HCT116 (cell line): ENCODE measurements around the gene RALGPS1. TPM values are rescaled to one million over a fixed set of nuclear protein-coding genes. Genes with fewer than 3 reads are reported as not detected.
A peak's percentile ranks its signal among the peaks of the same experiment; 100 is the strongest.

Experiments used
- ATAC-seq: fragments of 200-7000 bp; cut with Tn5 transposase; 2 replicates; pipeline ENCODE4 v1.9.1; 2020; ENCODE audit warnings: mild to moderate bottlenecking, moderate library complexity
- BruUV-seq: library from RNA; stranded (reverse); fragments of 400-500 nt; replicated peaks from 2 replicates; lab custom pipeline; 2021; lab: Mats Ljungman, UMichigan
- CTCF ChIA-PET: fragments of 300-600 bp; sonication (Branson Sonifier 250); formaldehyde crosslinking; loops from one replicate; lab custom pipeline; 2021; ENCODE audit warnings: antibody characterized with exemption; lab: Charles Lee
- POLR2A ChIA-PET: fragments of 300-600, 350-600 bp; sonication (Branson Sonifier 250); formaldehyde crosslinking; loops from one replicate; lab custom pipeline; 2021; ENCODE audit warnings: antibody characterized with exemption; lab: Charles Lee
- RAD21 ChIA-PET, 2 experiments: fragments of 300-600 bp; sonication (Branson Sonifier 250); formaldehyde crosslinking; loops; one replicate each; lab custom pipeline; 2023; ENCODE audit warnings: low total read pairs in 2 of 2; ENCODE audit not compliant: uncharacterized antibody in 2 of 2, unreplicated experiment in 2 of 2, low non-redundant PET in 1 of 2; lab: Charles Lee
- DNase-seq: peaks from one replicate; pipeline ENCODE4 v3.0.0-alpha.2; 2010; ENCODE audit warnings: low read depth, low spot score
- H2AFZ ChIP-seq: fragments of 200-600 bp; shearing (Covaris generic), sonication (generic); 2 replicates; pipeline ENCODE4 v1.6.1; 2017; ENCODE audit warnings: low read depth, mixed run types, mixed read lengths, antibody characterized with exemption, low read length; ENCODE audit not compliant: poor library complexity, severe bottlenecking
- H3K27ac ChIP-seq: 2 replicates; pipeline ENCODE4 v1.5.1; 2012; ENCODE audit warnings: low read depth, low read length
- H3K27me3 ChIP-seq: fragments of 200-600 bp; sonication (generic); 2 replicates; pipeline ENCODE4 v1.6.1; 2016; ENCODE audit warnings: mixed run types, low read length, mixed read lengths; ENCODE audit not compliant: insufficient read depth
- H3K36me3 ChIP-seq, 2 experiments: fragments of 200-500 bp in 1 of 2; fragments of 200-600 bp in 1 of 2; sonication (Bioruptor generic) in 1 of 2; sonication (generic) in 1 of 2; 2 replicates each; pipeline versions ENCODE4 v1.5.1 to v1.6.1; 2014 to 2016; ENCODE audit warnings: low read length in 2 of 2, inconsistent platforms in 1 of 2, mixed read lengths in 1 of 2, mixed run types in 1 of 2; ENCODE audit not compliant: insufficient read depth in 2 of 2, control insufficient read depth in 1 of 2
- H3K4me1 ChIP-seq, 2 experiments: fragments of 200-600 bp in 1 of 2; sonication (generic) in 1 of 2; 2 replicates each; pipeline versions ENCODE4 v1.5.1 to v1.6.1; 2012 to 2017; ENCODE audit warnings: low read length in 2 of 2, inconsistent platforms in 1 of 2, mild to moderate bottlenecking in 1 of 2, mixed read lengths in 1 of 2, mixed run types in 1 of 2, moderate library complexity in 1 of 2; ENCODE audit not compliant: insufficient read depth in 2 of 2, control insufficient read depth in 1 of 2
- H3K4me2 ChIP-seq: fragments of 200-600 bp; sonication (generic); 2 replicates; pipeline ENCODE4 v1.6.1; 2017; ENCODE audit warnings: mixed run types, low read length, mixed read lengths
- H3K4me3 ChIP-seq, 2 experiments: fragments of 200-600 bp in 1 of 2; sonication (generic) in 1 of 2; replicated peaks in 1 of 2; 2 replicates each; pipeline ENCODE4 v1.5.1; 2011 to 2016; ENCODE audit warnings: low read length in 2 of 2, control low read depth in 1 of 2, low read depth in 1 of 2, mild to moderate bottlenecking in 1 of 2, mixed read lengths in 1 of 2, mixed run types in 1 of 2
- H3K79me2 ChIP-seq: fragments of 200-600 bp; sonication (generic); 2 replicates; pipeline ENCODE4 v1.6.1; 2017; ENCODE audit warnings: mild to moderate bottlenecking, mixed run types, low read length, moderate library complexity, mixed read lengths; ENCODE audit not compliant: insufficient read depth
- H3K9ac ChIP-seq: fragments of 200-600 bp; sonication (generic); 2 replicates; pipeline ENCODE4 v1.6.1; 2016; ENCODE audit warnings: low read length, mixed read lengths
- H3K9me2 ChIP-seq: fragments of 200-600 bp; sonication (generic), shearing (Covaris generic); 2 replicates; pipeline ENCODE4 v1.6.1; 2017; ENCODE audit warnings: mixed run types, mild to moderate bottlenecking, moderate library complexity; ENCODE audit not compliant: insufficient read depth
- H3K9me3 ChIP-seq, 2 experiments: fragments of 200-500 bp in 1 of 2; fragments of 200-600 bp in 1 of 2; sonication (Bioruptor generic) in 1 of 2; sonication (generic) in 1 of 2; 2 replicates each; pipeline ENCODE4 v1.6.1; 2014 to 2017; ENCODE audit warnings: low read length in 2 of 2, mixed read lengths in 2 of 2, inconsistent platforms in 1 of 2, low read depth in 1 of 2, mild to moderate bottlenecking in 1 of 2, mixed run types in 1 of 2, moderate library complexity in 1 of 2; ENCODE audit not compliant: control insufficient read depth in 1 of 2, insufficient read depth in 1 of 2
- H4K20me1 ChIP-seq: fragments of 200-600 bp; sonication (generic), shearing (Covaris generic); 2 replicates; pipeline ENCODE4 v1.6.1; 2017; ENCODE audit warnings: mixed run types, mild to moderate bottlenecking, moderate library complexity; ENCODE audit not compliant: insufficient read depth
- ATF3 ChIP-seq: IDR thresholded peaks from 2 replicates; pipeline ENCODE4 v1.6.1; 2012
- CEBPB ChIP-seq: IDR thresholded peaks from 2 replicates; pipeline ENCODE4 v1.6.1; 2012; ENCODE audit warnings: low read depth
- CTCF ChIP-seq, 3 experiments: fragments of 200-600 bp in 1 of 3; sonication (generic) in 1 of 3; IDR thresholded peaks in 2 of 3; conservative IDR thresholded peaks in 1 of 3; 2 replicates each; pipeline ENCODE4 v1.5.1; 2012 to 2017; ENCODE audit warnings: low read depth in 2 of 3, low read length in 2 of 3, antibody characterized with exemption in 1 of 3, borderline replicate concordance in 1 of 3, control low read depth in 1 of 3, mild to moderate bottlenecking in 1 of 3, mixed read lengths in 1 of 3, mixed run types in 1 of 3, moderate library complexity in 1 of 3; ENCODE audit not compliant: insufficient read depth in 1 of 3
- EGR1 ChIP-seq: IDR thresholded peaks from 2 replicates; pipeline ENCODE4 v1.6.1; 2012; ENCODE audit warnings: low read depth
- ELF1 ChIP-seq: IDR thresholded peaks from 2 replicates; pipeline ENCODE4 v1.6.1; 2012; ENCODE audit warnings: low read depth, borderline replicate concordance
- EZH2phosphoT487 ChIP-seq: fragments of 200-600 bp; IDR thresholded peaks from 2 replicates; pipeline ENCODE4 v1.6.1; 2018; ENCODE audit warnings: antibody characterized with exemption, borderline replicate concordance
- FOSL1 ChIP-seq: IDR thresholded peaks from 2 replicates; pipeline ENCODE4 v1.6.1; 2012; ENCODE audit warnings: low read depth
- JUND ChIP-seq: IDR thresholded peaks from 2 replicates; pipeline ENCODE4 v1.6.1; 2012
- RAD21 ChIP-seq: IDR thresholded peaks from 2 replicates; pipeline ENCODE4 v1.6.1; 2012; ENCODE audit warnings: low read depth, mild to moderate bottlenecking
- SP1 ChIP-seq: IDR thresholded peaks from 2 replicates; pipeline ENCODE4 v1.6.1; 2012; ENCODE audit warnings: low read depth
- YY1 ChIP-seq: IDR thresholded peaks from 2 replicates; pipeline ENCODE4 v1.6.1; 2011; ENCODE audit warnings: low read length, low read depth, moderate library complexity, mild to moderate bottlenecking; ENCODE audit not compliant: insufficient replicate concordance; ENCODE audit errors: extremely low read depth
- ZBTB33 ChIP-seq: IDR thresholded peaks from 2 replicates; pipeline ENCODE4 v1.6.1; 2011; ENCODE audit warnings: mild to moderate bottlenecking, low read length, moderate library complexity; ENCODE audit not compliant: insufficient replicate concordance; ENCODE audit errors: extremely low read depth
- ZNF274 ChIP-seq: fragments of 200-500 bp; sonication (Bioruptor generic); IDR thresholded peaks from 2 replicates; pipeline ENCODE4 v1.6.1; 2014; ENCODE audit warnings: mild to moderate bottlenecking, low read depth, low read length, inconsistent platforms
- intact Hi-C: fragments of 100-400 bp; cut with micrococcal nuclease; formaldehyde crosslinking; loops from 2 replicates; pipeline ENCODE4 v1.10.0; 2022
- total RNA-seq: library from RNA; stranded (reverse); gene quantifications from one replicate; pipeline ENCODE4 v1.2.1, GENCODE V29; 2021; ENCODE audit not compliant: unreplicated experiment

RALGPS1 gene
- total RNA-seq, 1 experiment from 2014 or later, result 7.6 TPM

- ATAC-seq, result peak; percentile 46
- H3K9me3 ChIP-seq, result no peaks in the 10 kb centered on the region
- intact Hi-C loops, result loop anchor here (10.0 kb wide), 1 partner anchor 64 kb away; no protein-coding TSS in a partner anchor
- H4K20me1 ChIP-seq, result no peaks in the 10 kb centered on the region
- no peak for TF ChIP-seq YY1
- TF ChIP-seq ZNF274, result no peak
- TF ChIP-seq EGR1, result no peak
- TF ChIP-seq FOSL1, result no peak
- TF ChIP-seq EZH2phosphoT487, result no peak
- no peak for TF ChIP-seq ZBTB33
- no peak for TF ChIP-seq ATF3
- no peak for TF ChIP-seq CEBPB
- TF ChIP-seq JUND, result no peak
- no peak for TF ChIP-seq RAD21
- TF ChIP-seq SP1, result no peak
- TF ChIP-seq CTCF (IDR thresholded peaks at IDR 0.05 in 2 of 3, conservative IDR thresholded peaks at IDR 0.05 in 1 of 3; ENCODE audit: borderline replicate concordance in 1 of 3, insufficient read depth in 1 of 3, low read depth in 2 of 3, low read length in 2 of 3), result no peak
- TF ChIP-seq ELF1, result no peak
- no peaks in the 10 kb centered on the region for H3K27me3 ChIP-seq
- BruUV-seq, result no TSS peak
- RAD21 ChIA-PET, result interaction anchor here in 1 of 2 experiments (0.6 kb wide), 1 partner anchor 263 kb away, joined by 3 read pairs; no protein-coding TSS in a partner anchor
- no peak overlapping the region for H3K4me3 ChIP-seq
- H3K9ac ChIP-seq, result no peak overlapping the region
- H3K27ac ChIP-seq, result no peak overlapping the region
- peaks cover 0 to 14% of the 10 kb centered on the region in 2 experiments; a peak in 2 of 4 replicates for H3K4me1 ChIP-seq
- no peak overlapping the region for H2AFZ ChIP-seq
- POLR2A ChIA-PET, result no interaction called here
- no peaks in the 10 kb centered on the region for H3K9me2 ChIP-seq
- no peaks in the 10 kb centered on the region for H3K36me3 ChIP-seq
- CTCF ChIA-PET, result interaction anchor here (0.9 kb wide), 1 partner anchor 13 kb away, joined by 3 read pairs; no protein-coding TSS in a partner anchor
- no peaks in the 10 kb centered on the region for H3K79me2 ChIP-seq
- H3K4me2 ChIP-seq, result no peak overlapping the region
- DNase-seq, result no peak
Measured at GRCh38 chr9:127210851-127211730, 296.5 kb downstream of the RALGPS1 start.
